ENCODE results near the gene SMG6.

- no peak for TF ChIP-seq NFE2L1 (CRISPR knock-in tag; IDR thresholded peaks at IDR 0.05)
- no peak for TF ChIP-seq ZNF396 (CRISPR knock-in tag; IDR thresholded peaks at IDR 0.05; ENCODE audit: borderline replicate concordance)
- no peak for TF ChIP-seq CTCF (IDR thresholded peaks at IDR 0.05)
- no peak for TF ChIP-seq ESRRA (CRISPR knock-in tag; IDR thresholded peaks at IDR 0.05; ENCODE audit: borderline replicate concordance)
- TF ChIP-seq FOXK1 (CRISPR knock-in tag; IDR thresholded peaks at IDR 0.05) = no peak
- TF ChIP-seq HMGXB4 (CRISPR knock-in tag; IDR thresholded peaks at IDR 0.05) = no peak
These were observed 179.2 kb downstream of the SMG6 start for GRCh38 chr17:2124391-2124790.

Data from WTC11 (cell line).